BE2C (cell line): Measurements from ENCODE around the gene HCFC1.

Experiments used
- DNase-seq: peaks from one replicate; pipeline ENCODE4 v3.0.0-alpha.2; 2020
- H3K27me3 ChIP-seq: fragments of 250-450 bp; sonication (Bioruptor Pico); 2 replicates; pipeline ENCODE4 v1.5.1; 2020; ENCODE audit warnings: mild to moderate bottlenecking
- H3K36me3 ChIP-seq: fragments of 250-450 bp; sonication (Bioruptor Pico); 2 replicates; pipeline ENCODE4 v1.5.1; 2020; ENCODE audit warnings: mild to moderate bottlenecking
- H3K4me1 ChIP-seq: fragments of 250-450 bp; sonication (Bioruptor Pico); 2 replicates; pipeline ENCODE4 v1.5.1; 2020
- H3K4me3 ChIP-seq: 2 replicates; pipeline ENCODE4 v1.5.1; 2011; ENCODE audit warnings: low read depth, low read length
- H3K9me3 ChIP-seq: fragments of 250-450 bp; sonication (Bioruptor Pico); 2 replicates; pipeline ENCODE4 v1.5.1; 2020
- CTCF ChIP-seq: IDR thresholded peaks from 2 replicates; pipeline ENCODE4 v1.5.1; 2012; ENCODE audit warnings: mild to moderate bottlenecking, low read depth, low read length

HCFC1 gene

GRCh38 chrX:153926858-153927671 is 44.6 kb downstream of the HCFC1 start:
- no peak for TF ChIP-seq CTCF
- Histone ChIP-seq H3K4me3 (peak overlapping the region; percentile 64), H3K9me3 (no peaks in the 10 kb centered on the region), H3K27me3 (no peaks in the 10 kb centered on the region), H3K36me3 (peaks cover 21% of the 10 kb centered on the region), H3K4me1 (peaks cover 27% of the 10 kb centered on the region)
- DNase-seq: peak; percentile 70

- no peaks in the 10 kb centered on the region for H3K9me3 ChIP-seq
- DNase-seq: no peak
- no peak for TF ChIP-seq CTCF
- no peaks in the 10 kb centered on the region for H3K27me3 ChIP-seq
- 0 out of 2 replicates have a peak overlapping the region, but pooled peaks have one; percentile 8 for H3K4me3 ChIP-seq
- H3K36me3 ChIP-seq: peaks cover 16% of the 10 kb centered on the region
- H3K4me1 ChIP-seq: peaks cover 32% of the 10 kb centered on the region
These were observed 45.1 kb downstream of the HCFC1 start for GRCh38 chrX:153926552-153926857.

GRCh38 chrX:153925739-153926551 is 45.7 kb downstream of the HCFC1 start, which contains the start of gene ARHGAP4:
TSS of gene ARHGAP4 (minus strand) at chrX:153926264. CDS start at chrX:153926202, 62 bp downstream.
- Histone ChIP-seq H3K9me3 (no peaks in the 10 kb centered on the region), H3K4me1 (peaks cover 36% of the 10 kb centered on the region), H3K27me3 (no peaks in the 10 kb centered on the region), H3K36me3 (peaks cover 10% of the 10 kb centered on the region), H3K4me3 (peak within 1 kb of the TSS; percentile 64)
- no peak for DNase-seq
- no peak for TF ChIP-seq CTCF

DNA sequence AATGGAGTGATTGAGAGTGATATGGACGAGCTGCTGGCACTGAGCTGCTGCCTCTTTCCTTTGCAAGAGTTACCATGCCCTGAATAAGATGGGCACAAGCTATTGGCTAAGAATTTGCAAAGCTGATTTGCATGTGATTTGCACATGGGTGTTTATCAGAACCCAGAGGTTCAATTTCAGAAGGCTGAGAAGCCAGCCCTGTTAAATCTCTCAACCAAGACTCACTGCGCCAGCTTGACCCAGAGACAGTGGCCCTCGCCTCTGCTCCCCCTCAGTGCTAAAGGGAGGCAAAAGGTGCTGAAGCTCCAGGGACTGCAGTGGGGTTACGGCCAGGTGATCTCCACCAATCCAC is 46.3 kb downstream of the HCFC1 start:
- Histone ChIP-seq H3K36me3 (peaks cover 6% of the 10 kb centered on the region), H3K27me3 (no peaks in the 10 kb centered on the region), H3K4me1 (peaks cover 38% of the 10 kb centered on the region), H3K4me3 (no peak overlapping the region), H3K9me3 (no peaks in the 10 kb centered on the region)
- no peak for TF ChIP-seq CTCF
- DNase-seq: no peak

DNA sequence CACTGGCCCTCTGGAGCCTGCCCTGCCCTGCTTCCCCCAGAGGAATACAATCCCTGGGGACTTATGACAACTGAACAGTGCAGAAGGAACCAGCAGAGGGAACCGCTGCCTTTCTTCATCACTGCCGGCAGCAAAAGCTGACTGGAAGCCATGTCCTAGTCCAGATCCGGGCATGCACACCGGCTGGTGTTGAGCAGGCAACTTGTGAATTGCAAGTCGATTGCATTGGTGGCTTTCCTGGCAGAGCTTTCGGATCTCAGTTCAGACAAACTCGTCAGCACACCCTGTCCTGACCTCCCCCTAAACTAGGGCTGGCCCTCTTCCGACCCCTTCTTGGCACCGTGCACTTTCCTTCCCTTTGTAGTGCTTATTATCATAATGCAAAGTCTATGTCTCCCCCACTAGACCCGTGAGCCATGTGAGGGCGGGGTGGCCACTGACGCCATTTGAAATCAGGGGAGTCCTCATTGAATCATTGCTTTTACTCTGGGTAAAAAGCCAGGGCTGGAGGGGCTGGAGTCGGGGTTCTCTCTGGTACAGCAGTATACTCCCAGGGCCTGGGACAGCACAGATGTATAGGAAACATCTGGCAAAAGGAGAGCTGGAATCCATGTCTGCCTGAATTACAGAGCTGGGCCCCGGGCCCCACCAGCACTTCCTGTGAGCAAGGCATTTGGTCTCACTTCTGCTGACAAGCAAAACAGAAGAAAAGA is 47.3 kb downstream of the HCFC1 start:
- peak; percentile 57 for TF ChIP-seq CTCF
- Histone ChIP-seq H3K36me3 (peaks cover 1% of the 10 kb centered on the region), H3K9me3 (no peaks in the 10 kb centered on the region), H3K27me3 (no peaks in the 10 kb centered on the region), H3K4me3 (no peak overlapping the region), H3K4me1 (peaks cover 38% of the 10 kb centered on the region)
- peak; percentile 73 for DNase-seq
